HepG2 (cell line): Measurements from ENCODE around the gene MIA2. TPM values are rescaled to one million over a fixed set of nuclear protein-coding genes. Genes with fewer than 3 reads are reported as not detected.

Experiments
- ARNT ChIP-seq: fragments of 450-650 bp; IDR thresholded peaks from 2 replicates; pipeline ENCODE4 v1.6.1; 2017
- CBX2 ChIP-seq, 2 experiments: fragments of 200-600 bp in 1 of 2; sonication (generic); formaldehyde crosslinking in 1 of 2; IDR thresholded peaks; 2 replicates each; pipeline versions ENCODE4 v1.7.0 to v1.8.1; 2018 to 2022; ENCODE audit warnings: low read depth in 2 of 2, low read length in 1 of 2, mild to moderate bottlenecking in 1 of 2, missing genetic modification reagents in 1 of 2
- FOXK2 ChIP-seq: fragments of 450-650 bp; IDR thresholded peaks from 2 replicates; pipeline ENCODE4 v1.6.1; 2016
- HNRNPUL1 ChIP-seq: fragments of 200-400 bp; formaldehyde crosslinking; IDR thresholded peaks from 2 replicates; pipeline ENCODE4 v1.6.1; 2017; ENCODE audit warnings: low read depth, mild to moderate bottlenecking, low read length, moderate library complexity
- KLF13 ChIP-seq: sonication (generic); formaldehyde crosslinking; IDR thresholded peaks from 2 replicates; pipeline ENCODE4 v1.4.0; 2020; ENCODE audit warnings: mild to moderate bottlenecking, missing genetic modification reagents
- MATR3 ChIP-seq: sonication (generic); formaldehyde crosslinking; IDR thresholded peaks from 2 replicates; pipeline ENCODE4 v1.4.0; 2020; ENCODE audit warnings: missing genetic modification reagents
- PCBP1 ChIP-seq: fragments of 200-400 bp; formaldehyde crosslinking; IDR thresholded peaks from 2 replicates; pipeline ENCODE4 v1.6.1; 2017; ENCODE audit warnings: mild to moderate bottlenecking, low read depth, low read length, borderline replicate concordance
- RBAK ChIP-seq: sonication (generic); formaldehyde crosslinking; IDR thresholded peaks from 2 replicates; pipeline ENCODE4 v1.5.1; 2020; ENCODE audit warnings: mild to moderate bottlenecking, missing genetic modification reagents
- RCOR2 ChIP-seq: IDR thresholded peaks from 2 replicates; pipeline ENCODE4 v1.6.1; 2016; ENCODE audit warnings: missing biosample characterization, missing genetic modification reagents
- RELA ChIP-seq: sonication (generic); formaldehyde crosslinking; IDR thresholded peaks from 2 replicates; pipeline ENCODE4 v1.4.0; 2020; ENCODE audit warnings: missing genetic modification reagents
- SRF ChIP-seq: IDR thresholded peaks from 2 replicates; pipeline ENCODE4 v1.6.1; 2011; ENCODE audit warnings: mild to moderate bottlenecking, low read depth, low read length, moderate library complexity
- ZBTB37 ChIP-seq: sonication (generic); formaldehyde crosslinking; IDR thresholded peaks from 2 replicates; pipeline ENCODE4 v1.4.0; 2020; ENCODE audit warnings: mild to moderate bottlenecking, missing genetic modification reagents
- ZNF34 ChIP-seq: sonication (generic); formaldehyde crosslinking; IDR thresholded peaks from 2 replicates; pipeline ENCODE4 v1.4.0; 2020; ENCODE audit warnings: mild to moderate bottlenecking, missing genetic modification reagents, borderline replicate concordance
- ZNF546 ChIP-seq: sonication (generic); formaldehyde crosslinking; conservative IDR thresholded peaks from 2 replicates; pipeline ENCODE4 v1.8.1; 2023; ENCODE audit warnings: mild to moderate bottlenecking, missing genetic modification reagents
- ZNF605 ChIP-seq: sonication (generic); formaldehyde crosslinking; IDR thresholded peaks from 2 replicates; pipeline ENCODE4 v1.8.0; 2022; ENCODE audit warnings: mild to moderate bottlenecking, missing genetic modification reagents
- ZNF674 ChIP-seq: sonication (generic); formaldehyde crosslinking; IDR thresholded peaks from 2 replicates; pipeline ENCODE4 v1.5.0; 2020; ENCODE audit warnings: low read depth, mild to moderate bottlenecking, missing genetic modification reagents
- polyA plus RNA-seq, 8 experiments: library from polyadenylated mRNA; depleted of rRNA in 3 of 8; stranded (reverse) in 7 of 8; unstranded in 1 of 8; fragments of >200 nt; fragmentation: Illumina TruSeq in 4 of 8; extraction: Trizol in 4 of 8; gene quantifications; 2 replicates each; pipeline versions ENCODE4 v1.2.1 to v1.2.3, GENCODE V29; 2011 to 2016; ENCODE audit warnings: low read depth in 4 of 8, missing spikeins in 1 of 8, mixed read lengths in 1 of 8; ENCODE audit not compliant: insufficient read depth in 1 of 8
- total RNA-seq, 5 experiments: library from RNA; depleted of rRNA; stranded (reverse); fragments of >200 nt; fragmentation: Illumina TruSeq; extraction: Trizol; gene quantifications; 2 replicates each; pipeline ENCODE4 v1.2.3, GENCODE V29; 2016; ENCODE audit warnings: low read depth in 1 of 5
- TF ChIP-seq, protein P1 (sequence below): sonication (generic); formaldehyde crosslinking; IDR thresholded peaks from 2 replicates; pipeline ENCODE4 v1.4.0; 2020; ENCODE audit warnings: mild to moderate bottlenecking, missing genetic modification reagents
- TF ChIP-seq, protein P2 (sequence below): sonication (generic); formaldehyde crosslinking; IDR thresholded peaks from 2 replicates; pipeline ENCODE4 v1.9.0; 2021; ENCODE audit warnings: missing genetic modification reagents, borderline replicate concordance
- TF ChIP-seq, protein P3 (sequence below): IDR thresholded peaks from 2 replicates; pipeline ENCODE4 v1.6.1; 2016
- TF ChIP-seq, protein P4 (sequence below): sonication (generic); formaldehyde crosslinking; IDR thresholded peaks from 2 replicates; pipeline ENCODE4 v1.5.0; 2020; ENCODE audit warnings: mild to moderate bottlenecking, missing genetic modification reagents
- TF ChIP-seq, protein P5 (sequence below): sonication (generic); formaldehyde crosslinking; IDR thresholded peaks from 2 replicates; pipeline ENCODE4 v1.4.0; 2020; ENCODE audit warnings: missing genetic modification reagents, mild to moderate bottlenecking, borderline replicate concordance

MIA2 gene
- total and polyA plus RNA-seq, 2 of the 13 experiments (the other 11 are each of a cell fraction or from before 2014, with no cell fraction given): 134 to 158 TPM

GRCh38 chr14:39211109-39211741 lies 22.5 kb upstream of the MIA2 start (continued):
- TF ChIP-seq MATR3 (CRISPR knock-in tag) (no peak), ZNF605 (no peak), ZNF546 (CRISPR knock-in tag) (no peak), FOXK2 (no peak), PCBP1 (no peak), KLF13 (CRISPR knock-in tag) (no peak), ZBTB37 (CRISPR knock-in tag) (no peak), ZNF674 (CRISPR knock-in tag) (no peak), SRF (no peak), HNRNPUL1 (no peak), ARNT (no peak), CBX2 (IDR thresholded peaks at IDR 0.05; ENCODE audit: low read depth, low read length) (0 out of 2 replicates have a peak, but pooled peaks have one; percentile 7), CBX2 (CRISPR knock-in tag; IDR thresholded peaks at IDR 0.05; ENCODE audit: low read depth) (no peak), RCOR2 (CRISPR knock-in tag) (no peak), ZNF34 (CRISPR knock-in tag) (no peak), RBAK (CRISPR knock-in tag) (no peak), RELA (CRISPR knock-in tag) (no peak)
- TF ChIP-seq, protein P1, sequence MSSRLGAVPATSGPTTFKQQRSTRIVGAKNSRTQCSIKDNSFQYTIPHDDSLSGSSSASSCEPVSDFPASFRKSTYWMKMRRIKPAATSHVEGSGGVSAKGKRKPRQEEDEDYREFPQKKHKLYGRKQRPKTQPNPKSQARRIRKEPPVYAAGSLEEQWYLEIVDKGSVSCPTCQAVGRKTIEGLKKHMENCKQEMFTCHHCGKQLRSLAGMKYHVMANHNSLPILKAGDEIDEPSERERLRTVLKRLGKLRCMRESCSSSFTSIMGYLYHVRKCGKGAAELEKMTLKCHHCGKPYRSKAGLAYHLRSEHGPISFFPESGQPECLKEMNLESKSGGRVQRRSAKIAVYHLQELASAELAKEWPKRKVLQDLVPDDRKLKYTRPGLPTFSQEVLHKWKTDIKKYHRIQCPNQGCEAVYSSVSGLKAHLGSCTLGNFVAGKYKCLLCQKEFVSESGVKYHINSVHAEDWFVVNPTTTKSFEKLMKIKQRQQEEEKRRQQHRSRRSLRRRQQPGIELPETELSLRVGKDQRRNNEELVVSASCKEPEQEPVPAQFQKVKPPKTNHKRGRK: no peak
- TF ChIP-seq, protein P2, sequence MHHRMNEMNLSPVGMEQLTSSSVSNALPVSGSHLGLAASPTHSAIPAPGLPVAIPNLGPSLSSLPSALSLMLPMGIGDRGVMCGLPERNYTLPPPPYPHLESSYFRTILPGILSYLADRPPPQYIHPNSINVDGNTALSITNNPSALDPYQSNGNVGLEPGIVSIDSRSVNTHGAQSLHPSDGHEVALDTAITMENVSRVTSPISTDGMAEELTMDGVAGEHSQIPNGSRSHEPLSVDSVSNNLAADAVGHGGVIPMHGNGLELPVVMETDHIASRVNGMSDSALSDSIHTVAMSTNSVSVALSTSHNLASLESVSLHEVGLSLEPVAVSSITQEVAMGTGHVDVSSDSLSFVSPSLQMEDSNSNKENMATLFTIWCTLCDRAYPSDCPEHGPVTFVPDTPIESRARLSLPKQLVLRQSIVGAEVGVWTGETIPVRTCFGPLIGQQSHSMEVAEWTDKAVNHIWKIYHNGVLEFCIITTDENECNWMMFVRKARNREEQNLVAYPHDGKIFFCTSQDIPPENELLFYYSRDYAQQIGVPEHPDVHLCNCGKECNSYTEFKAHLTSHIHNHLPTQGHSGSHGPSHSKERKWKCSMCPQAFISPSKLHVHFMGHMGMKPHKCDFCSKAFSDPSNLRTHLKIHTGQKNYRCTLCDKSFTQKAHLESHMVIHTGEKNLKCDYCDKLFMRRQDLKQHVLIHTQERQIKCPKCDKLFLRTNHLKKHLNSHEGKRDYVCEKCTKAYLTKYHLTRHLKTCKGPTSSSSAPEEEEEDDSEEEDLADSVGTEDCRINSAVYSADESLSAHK (CRISPR knock-in tag): no peak
- TF ChIP-seq, protein P3, sequence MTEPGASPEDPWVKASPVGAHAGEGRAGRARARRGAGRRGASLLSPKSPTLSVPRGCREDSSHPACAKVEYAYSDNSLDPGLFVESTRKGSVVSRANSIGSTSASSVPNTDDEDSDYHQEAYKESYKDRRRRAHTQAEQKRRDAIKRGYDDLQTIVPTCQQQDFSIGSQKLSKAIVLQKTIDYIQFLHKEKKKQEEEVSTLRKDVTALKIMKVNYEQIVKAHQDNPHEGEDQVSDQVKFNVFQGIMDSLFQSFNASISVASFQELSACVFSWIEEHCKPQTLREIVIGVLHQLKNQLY (CRISPR knock-in tag): no peak
- TF ChIP-seq, protein P4, sequence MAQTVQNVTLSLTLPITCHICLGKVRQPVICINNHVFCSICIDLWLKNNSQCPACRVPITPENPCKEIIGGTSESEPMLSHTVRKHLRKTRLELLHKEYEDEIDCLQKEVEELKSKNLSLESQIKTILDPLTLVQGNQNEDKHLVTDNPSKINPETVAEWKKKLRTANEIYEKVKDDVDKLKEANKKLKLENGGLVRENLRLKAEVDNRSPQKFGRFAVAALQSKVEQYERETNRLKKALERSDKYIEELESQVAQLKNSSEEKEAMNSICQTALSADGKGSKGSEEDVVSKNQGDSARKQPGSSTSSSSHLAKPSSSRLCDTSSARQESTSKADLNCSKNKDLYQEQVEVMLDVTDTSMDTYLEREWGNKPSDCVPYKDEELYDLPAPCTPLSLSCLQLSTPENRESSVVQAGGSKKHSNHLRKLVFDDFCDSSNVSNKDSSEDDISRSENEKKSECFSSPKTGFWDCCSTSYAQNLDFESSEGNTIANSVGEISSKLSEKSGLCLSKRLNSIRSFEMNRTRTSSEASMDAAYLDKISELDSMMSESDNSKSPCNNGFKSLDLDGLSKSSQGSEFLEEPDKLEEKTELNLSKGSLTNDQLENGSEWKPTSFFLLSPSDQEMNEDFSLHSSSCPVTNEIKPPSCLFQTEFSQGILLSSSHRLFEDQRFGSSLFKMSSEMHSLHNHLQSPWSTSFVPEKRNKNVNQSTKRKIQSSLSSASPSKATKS (CRISPR knock-in tag): no peak
- TF ChIP-seq, protein P5, sequence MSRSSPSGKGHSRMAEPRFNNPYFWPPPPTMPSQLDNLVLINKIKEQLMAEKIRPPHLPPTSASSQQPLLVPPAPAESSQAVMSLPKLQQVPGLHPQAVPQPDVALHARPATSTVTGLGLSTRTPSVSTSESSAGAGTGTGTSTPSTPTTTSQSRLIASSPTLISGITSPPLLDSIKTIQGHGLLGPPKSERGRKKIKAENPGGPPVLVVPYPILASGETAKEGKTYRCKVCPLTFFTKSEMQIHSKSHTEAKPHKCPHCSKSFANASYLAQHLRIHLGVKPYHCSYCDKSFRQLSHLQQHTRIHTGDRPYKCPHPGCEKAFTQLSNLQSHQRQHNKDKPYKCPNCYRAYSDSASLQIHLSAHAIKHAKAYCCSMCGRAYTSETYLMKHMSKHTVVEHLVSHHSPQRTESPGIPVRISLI (CRISPR knock-in tag): peak; percentile 52; the same call in 1 of the 2 replicates
